GF-D8 (cell line): ENCODE data around the gene PPP6R3.

Experiments
- DNase-seq: peaks from one replicate; lab custom pipeline; 2025; lab: John Stamatoyannopoulos, UW

Gene PPP6R3

DNA sequence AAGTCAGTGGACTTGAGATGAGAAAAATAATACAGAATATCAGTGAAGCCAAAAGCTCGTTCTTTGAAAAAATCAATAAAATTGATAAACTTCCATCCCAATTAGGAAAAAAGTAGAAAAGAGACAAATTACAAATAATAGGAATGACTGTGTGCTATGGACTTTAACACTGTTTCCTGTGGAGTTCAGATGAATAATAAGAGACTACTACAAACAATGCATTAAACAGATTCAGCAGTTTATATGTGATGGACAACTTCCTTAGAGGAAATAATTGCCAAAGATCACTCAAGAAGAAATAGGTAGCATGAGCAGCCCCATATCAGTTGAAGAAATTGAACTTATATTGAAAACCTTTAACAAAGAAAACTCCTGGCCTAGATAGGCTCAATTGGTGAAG, 99.7 kb downstream of the PPP6R3 start:
- no peak for DNase-seq

DNA sequence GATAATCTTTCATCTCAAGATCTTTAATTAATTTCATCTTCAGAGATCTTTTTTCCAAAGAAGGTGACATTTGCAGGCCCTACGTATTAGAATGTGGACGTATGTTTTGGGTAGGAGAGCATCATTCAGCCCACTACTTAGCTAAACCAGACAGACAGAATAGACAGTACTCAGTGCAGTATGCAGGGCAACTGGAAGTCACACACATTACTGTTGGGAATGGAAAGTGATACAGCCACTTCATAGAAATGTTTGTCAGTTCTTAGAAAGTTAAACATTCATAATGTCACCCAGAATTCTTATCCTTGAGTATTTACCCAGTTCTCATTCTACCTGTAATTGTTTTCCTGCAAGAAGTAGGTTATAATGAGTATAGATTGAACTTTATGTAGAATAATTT, 102.9 kb downstream of the PPP6R3 start:
- no peak for DNase-seq

DNA sequence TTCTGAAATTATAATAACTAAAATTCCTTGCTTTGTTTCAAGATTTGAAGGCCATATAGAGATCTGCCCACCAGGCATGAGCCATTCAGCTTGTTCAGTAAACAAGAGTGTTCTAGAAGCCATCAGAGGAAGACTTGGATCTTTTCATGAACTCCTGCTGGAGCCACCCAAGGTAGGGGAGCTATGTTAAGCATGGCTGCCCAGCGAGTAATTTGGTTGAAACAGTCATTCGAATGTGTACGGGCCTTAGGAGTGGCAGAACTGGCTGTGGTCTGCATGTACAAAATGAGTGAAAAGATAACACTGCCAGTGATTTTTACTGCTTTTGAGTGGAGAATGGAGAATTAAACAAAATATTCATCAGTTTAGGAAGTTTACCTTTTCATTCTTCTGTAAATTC, 103.7 kb downstream of the PPP6R3 start:
- DNase-seq = no peak

DNA sequence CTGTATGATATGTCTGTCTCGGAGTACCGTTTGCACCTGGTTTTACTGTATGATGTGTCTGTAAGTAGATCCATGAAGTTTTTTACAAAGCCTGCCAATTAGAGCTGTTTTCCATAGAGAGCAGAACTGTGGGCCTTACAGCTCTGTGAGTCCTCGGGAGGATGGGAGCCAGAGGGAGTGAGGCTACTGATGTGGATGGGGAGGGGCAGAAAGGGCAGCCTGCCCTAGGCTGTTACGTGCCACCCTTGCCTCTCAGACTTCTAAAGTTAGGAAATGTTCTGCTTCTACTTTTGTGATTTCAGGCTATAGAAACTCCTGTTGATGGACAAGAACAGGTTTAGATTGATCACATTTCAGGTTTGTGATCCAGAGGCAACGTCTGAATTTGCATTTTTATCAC, 105.2 kb downstream of the PPP6R3 start:
- DNase-seq = no peak

DNA sequence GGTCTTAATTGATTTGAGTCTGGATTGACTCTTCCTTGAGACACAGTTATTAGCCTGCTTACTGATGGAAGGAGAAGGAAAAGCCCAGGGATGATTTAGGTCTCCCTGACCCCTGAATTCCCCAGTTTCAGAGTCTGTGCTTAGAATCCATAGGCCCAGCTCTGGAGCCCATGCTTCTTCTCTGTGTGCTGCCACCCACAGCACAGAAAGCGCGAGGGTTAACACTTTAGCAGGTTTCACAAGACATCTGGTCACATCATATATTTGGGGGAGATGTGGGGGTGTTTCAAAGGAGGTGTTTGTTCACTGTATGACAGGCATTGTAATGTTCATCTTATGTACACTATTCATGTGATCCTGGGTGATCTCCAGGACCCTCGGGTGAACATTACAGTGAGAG, 107.0 kb downstream of the PPP6R3 start:
- DNase-seq = no peak

DNA sequence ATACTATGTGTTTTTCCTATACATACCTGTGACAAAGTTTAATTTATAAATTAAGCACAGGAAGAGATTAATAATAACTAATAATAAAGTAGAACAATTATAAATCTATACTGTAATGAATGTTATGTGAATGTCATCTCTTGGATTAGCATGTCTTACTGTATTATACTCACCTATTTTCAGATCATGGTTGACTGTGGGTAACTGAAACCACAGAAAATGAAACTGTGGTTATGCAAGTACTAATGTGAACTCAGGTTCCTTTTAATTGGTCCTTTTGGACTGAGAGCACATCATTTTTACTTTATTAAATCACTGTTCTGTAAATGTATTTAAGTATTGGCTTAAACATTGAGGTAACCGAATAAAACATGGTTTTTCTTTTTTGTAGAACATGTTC, 108.8 kb downstream of the PPP6R3 start:
- DNase-seq = no peak

DNA sequence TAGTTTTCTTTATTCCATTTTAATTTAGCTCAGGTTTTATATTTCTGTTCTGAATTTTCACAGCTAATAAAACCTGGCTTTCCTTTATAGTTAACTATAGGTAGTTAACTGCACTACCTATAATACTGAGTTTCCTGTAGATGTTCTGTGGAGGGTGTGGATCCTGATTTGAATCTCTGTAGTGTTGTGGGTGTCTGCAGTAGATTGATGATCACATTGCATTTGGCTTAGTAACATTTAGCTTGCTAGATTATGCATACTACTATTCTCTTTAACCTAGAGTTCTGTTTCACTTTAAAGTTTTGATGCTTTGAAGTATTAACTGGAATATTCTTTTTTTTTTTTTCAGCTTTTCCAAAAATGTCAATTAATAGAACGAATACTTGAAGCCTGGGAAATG, 110.1 kb downstream of the PPP6R3 start:
- no peak for DNase-seq

DNA sequence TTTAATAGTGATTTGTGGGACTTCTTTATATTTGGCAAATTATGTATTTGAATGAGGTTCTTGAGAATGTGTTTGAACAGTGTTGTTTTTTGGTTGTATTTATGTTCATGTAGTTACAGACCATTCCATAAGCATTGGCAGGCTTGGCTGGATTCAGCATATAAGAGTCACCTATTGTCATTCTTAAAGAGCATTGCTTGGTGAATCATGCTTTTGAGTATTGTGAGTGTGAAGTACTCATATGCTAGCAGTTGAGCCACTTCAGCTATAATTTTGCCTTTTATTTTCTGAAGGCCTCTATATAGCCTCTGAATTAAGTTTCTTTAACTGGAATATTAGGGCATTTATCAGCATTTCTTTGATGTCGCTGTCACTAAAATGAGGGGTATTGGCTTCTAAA, 113.8 kb downstream of the PPP6R3 start:
- no peak for DNase-seq

DNA sequence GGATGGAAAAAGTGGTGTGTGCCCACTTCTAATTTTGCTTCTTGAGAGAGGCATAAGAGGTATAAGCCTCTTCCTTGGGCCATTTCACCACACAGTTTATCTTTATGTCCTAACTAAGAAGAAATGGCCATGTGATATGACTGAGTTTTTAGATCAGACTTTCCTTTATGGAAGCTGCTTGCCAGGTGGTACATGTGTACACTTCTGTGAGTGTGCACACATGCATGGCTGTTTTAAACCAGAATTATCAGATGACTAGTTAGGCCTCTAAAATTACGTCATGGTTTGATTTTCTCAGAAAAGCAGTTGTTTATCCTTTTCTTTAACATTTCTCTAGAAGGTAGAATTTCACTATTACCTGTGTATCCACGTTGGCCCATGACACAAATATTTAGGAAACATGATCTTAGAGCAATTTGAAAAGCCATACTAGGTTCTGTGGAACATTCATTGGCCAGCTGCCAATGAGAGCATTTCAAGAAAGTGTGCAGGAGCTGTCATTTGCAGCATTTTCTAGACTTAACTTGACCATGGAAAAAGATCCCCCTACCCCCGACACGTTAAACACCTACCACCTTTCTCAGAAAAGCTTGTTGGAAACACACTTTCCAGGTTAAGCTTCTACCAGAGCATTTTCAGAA, 114.6 kb downstream of the PPP6R3 start:
- DNase-seq = no peak

DNA sequence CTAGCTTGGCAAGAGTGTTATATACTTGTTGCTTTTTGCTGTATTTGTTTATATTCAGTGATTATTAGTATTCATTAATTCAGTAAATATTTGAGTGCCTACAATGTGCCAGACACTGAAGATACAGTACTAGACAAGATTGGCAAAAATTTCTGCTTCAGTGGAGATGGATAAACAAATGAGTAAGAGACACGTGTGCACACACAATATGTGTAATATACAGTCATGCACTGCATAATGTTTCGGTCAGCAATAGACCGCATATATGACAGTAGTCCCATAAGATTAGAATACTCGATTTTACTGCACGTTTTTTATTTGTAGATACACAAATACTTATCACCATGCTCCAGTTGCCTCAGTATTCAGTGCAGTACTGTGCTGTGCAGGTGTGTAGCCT, 118.9 kb downstream of the PPP6R3 start:
- no peak for DNase-seq

DNA sequence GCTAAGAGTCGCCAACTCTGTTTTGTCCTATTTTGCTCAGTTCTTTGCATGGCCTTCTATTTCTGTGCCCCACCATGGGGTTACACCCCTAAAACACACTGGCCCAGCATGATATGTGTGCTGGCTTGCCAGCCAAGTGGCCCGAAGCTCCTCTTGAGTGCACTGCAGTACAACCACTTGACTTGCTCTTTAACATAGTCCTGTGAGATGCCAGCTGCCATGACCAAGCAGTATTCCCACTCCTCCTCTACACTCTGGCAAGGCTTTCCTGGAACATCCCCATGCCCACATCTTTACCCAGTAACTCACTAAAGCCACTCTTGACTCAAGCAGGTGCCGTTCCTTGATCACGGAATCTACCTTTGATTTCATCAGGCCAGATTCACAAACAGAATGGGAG, 120.9 kb downstream of the PPP6R3 start:
- no peak for DNase-seq

DNA sequence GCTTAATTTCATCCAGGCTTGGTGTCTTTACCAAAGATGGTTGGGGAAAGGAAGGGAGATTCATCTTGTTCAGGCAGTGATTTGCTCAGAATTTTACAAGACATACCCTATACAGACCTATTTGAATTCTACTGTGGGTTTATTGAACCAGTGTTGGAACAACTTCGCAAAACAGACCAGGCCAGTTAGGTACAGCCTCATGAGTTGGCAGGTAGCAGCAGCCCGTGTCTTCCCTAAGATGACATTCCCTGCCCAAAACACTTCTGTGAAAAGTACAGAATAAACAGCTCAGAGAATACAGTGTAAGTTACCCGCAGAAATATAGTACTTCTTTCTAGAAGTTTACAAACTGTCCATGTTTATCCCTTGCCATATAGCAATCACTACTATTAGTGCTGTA, 121.3 kb downstream of the PPP6R3 start:
- no peak for DNase-seq

DNA sequence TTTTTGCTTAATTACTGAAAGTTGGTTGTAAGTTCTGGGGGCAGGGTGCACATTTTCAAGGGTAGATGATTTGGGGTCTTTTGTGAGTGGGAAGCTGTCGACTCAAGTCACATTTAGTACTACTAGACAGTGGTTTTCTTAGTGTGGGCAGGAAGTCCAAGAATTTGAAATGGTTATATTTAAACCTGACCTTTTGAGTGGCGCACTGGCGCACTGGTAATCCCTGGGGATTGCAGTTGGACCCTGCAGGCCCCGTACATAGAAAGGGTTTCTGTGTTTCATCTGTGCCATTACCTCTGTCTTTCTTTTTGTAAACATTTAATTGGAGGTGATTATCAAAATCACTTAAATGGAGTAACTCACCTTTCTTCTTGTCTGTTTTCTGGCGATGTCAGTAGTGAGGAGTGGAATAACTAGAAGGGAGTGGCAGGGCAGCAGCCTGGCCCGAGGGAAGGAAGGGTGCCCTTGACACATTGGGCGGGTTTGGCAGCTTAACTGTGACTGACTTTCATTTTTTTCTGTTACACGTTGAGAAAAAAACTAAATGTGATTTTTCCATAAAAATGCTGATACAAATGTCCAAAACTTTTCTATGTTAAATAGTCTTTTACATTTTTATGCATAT, 122.0 kb downstream of the PPP6R3 start:
- DNase-seq = no peak

DNA sequence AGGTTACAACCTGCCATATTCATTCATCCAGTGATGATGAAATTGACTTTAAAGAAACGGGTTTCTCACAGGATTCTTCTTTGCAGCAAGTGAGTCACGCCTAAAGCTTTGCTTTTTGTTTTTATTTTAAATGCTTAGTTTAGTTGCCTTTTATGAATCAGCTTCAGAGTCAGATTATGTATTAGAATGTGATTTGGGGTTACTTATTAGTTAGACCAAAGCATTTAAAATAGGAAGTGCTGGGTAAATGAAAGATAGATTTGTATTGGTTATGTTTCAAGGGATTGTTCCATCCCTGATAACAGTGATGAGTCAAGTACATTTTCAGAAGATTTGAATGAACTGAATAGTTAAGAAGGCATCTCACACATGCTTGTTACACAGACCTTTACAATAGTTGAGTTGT, 122.5 kb downstream of the PPP6R3 start:
- DNase-seq = no peak

DNA sequence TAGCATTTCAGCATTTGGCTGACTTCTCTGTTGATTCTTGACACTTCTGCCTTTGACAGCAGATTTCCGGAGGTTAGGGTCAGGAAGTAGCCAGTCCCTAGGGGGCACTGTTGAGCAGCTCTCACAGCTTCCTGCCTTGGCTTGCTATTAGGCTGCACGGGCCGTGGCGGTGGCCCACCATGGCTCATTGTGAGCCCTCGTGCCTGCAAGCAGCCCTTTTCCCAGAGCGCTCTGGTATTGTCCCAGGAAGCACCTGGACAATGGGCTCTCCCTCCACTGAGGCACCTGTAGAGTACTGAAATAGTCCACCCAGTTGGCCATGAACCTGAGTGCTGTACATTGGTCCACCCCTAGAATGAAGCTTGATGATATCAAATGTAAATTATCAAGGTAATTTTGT, 123.5 kb downstream of the PPP6R3 start:
- DNase-seq = no peak

DNA sequence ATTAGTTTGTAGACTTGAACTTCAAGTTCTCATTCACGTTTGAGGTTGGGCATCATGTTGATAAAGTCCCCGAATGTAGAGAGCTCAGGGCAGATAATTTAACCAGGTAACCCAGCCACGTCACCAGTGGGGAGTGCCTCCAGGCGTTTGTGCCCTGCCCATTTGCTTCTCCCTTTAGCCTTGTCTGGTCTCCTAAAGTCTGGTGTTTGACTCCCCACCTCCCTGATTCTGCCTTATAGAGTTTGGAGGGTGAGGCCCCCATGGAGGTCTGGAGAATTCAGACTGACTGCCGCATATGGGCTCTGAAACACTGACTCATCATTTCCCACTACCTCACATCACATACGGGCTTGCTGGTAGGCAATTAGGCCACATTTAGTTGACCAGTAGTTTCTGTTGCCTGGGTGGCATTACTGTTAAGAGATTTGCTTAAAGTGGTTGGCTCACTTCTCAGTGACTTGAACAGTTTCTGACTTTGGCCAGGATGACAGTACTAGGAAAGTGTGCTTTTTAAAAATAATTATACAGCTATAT, 124.5 kb downstream of the PPP6R3 start:
- no peak for DNase-seq

DNA sequence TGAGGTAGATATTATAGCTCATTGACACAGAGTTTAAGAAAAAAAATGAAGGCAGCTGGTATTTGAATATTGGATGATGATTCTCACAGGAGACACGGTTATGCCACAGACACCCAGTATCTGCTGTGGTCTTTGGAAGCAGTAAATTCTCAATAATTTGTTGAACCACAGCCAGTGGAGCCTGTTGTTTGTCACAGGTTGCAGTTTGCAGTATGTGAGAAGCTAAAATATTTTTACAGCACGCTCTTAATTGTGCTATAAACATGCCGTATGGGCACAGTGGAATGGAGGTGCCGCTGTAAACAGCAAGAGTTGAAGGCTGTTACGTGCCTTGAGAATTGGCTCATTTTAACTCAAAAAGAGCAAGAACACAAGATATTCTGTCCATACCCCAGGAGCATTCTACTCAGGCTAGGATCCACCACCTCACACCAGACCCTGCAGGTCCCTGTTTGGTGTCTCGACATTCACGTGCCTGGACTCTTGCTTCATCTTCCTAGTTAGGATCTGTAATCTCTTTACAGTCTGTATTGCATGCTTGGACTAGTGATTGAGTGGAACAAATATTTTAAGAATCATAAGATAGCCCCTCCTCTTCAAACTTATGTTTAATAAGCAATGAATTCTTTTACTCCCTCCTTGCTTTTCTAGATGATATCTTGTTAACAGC, 129.1 kb downstream of the PPP6R3 start:
- no peak for DNase-seq

DNA sequence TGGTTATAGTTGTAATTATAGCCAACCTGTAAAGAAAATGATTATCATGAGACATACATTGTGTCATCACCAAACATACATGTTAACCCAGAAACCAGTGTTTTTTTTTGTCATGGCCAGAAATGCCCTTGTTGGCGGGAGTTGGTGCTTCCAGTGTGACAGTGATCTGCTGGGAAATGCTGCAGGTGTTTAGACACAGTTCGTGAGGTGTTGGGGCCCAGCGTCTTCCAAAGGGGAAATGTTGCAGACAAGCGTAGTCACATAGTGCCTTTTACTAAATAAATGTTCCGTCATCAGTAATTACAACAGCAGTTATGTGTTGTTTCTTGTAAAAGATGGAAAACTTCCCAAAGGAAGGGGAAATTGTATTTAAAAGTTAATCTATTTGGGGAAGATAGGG, 131.2 kb downstream of the PPP6R3 start:
- no peak for DNase-seq

DNA sequence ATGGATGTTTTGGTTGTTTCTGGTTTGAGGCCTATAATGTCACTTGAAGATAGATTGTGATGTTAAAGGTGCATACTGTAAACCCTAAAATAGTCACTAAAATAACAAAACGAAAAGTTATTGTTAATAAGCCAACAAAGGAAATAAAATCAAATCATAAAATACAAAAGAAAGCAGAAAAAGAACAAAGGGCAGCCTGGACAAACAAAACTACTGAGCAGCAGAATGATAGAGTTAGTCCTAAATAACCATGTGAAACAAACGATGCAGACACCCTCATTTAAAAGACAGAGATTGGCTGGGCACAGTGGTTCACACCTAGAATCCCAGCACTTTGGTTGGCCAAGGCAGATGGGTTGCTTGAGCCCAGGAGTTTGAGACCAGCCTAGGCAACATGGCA, 132.9 kb downstream of the PPP6R3 start:
- DNase-seq = no peak

DNA sequence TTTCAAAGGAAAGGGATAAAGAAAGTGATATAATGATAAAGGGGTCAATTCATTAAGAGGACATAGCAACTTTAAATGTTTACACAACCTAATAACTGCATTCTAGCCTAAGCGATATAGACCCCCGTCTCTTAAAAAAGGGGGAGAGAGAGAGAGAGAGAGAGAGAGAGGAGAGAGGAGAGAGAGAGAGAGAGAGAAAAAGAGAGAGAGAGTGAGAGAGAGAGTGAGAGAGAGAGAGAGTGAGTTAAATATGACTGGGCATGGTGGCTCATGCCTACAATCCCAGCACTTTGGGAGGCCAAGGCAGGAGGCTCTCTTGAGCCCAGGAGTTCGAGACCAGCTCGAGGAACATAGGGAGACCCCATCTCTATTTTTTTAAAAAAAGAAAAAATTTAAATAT, 133.6 kb downstream of the PPP6R3 start:
- no peak for DNase-seq

DNA sequence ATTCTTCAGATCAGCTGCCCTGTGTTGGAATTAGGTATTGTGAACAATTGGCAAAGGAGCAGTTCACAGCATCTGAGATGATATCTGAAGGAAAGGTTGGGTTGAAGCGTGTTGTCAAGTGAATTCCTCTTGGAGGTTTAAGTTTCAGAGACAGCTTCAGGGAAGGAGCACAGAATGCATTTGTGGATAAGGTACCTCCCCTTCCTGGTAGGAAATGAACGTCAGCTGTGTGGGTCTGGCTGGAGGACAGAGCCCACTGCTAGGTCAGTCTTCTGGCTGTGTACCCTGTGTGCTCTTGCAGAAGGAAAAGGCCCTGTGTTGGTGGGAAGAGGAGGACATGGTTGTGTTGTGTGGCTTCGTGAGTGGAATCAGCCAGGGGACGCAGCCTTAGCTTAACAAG, 135.7 kb downstream of the PPP6R3 start:
- DNase-seq = no peak

DNA sequence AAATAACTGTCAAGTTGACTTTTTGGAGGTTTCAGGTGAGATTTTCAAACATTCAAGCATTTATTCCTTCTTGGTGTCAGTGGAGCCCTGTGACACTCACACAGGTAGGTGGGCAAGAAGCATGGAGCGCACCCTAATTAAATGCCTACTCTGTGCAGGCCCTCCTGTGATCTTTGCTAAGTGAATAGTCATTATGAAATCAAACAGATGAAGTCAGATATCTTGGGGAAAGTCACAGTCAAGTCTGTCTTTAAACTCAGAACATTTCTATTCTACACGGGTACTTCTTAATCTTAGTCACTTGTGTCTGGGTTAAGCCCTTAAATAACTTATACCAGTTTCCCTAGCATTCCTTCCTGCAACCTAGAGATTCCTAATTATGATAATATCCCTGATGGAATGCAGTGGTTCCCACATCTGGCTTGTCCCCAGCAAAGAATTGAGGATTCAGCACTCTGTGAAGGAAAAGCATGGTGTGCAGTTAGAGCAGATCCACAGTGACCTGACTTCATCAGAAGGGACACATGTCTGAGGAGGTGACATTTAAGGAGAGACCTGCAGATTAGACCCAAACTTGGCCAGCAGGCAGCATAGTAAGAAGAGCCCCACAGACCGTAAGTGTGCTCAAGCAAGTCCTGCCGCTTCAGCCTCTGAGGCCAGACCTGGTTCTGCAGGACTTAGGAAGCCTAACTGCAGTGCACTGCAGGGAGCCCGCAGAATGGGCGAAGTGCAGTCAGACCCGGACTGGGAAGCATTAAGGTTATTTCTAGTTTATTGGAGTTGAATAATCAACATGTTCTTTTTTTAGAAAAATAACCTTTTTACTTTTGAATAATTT, 138.5 kb downstream of the PPP6R3 start:
- DNase-seq = no peak

DNA sequence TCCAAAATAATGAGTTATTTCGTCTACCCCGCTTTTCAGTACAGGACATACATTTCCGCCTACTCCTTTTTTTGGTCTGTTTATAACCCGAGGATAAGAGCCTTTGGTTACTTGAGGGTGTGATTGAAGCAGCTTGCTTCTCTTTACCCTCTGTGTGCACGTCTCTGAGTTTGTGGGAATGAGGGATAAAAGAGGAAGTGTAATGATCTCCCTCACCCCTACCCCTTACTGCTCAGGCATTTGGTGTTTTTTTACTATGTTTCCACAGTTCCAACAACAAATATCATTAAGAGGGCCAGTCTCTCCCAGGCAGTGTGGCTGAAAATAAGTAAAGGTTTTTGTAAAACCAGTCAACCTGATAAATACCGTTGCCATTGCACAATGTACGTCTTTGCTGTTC, 140.6 kb downstream of the PPP6R3 start:
- DNase-seq = no peak
